H9 (cell line): Measurements from ENCODE around the gene DCXR. TPM values are rescaled to one million over a fixed set of nuclear protein-coding genes. Genes with fewer than 3 reads are reported as not detected.

ENCODE experiments used
- DNase-seq: peaks from one replicate; pipeline ENCODE4 v3.0.0-alpha.2; 2017
- H2AFZ ChIP-seq: one replicate; pipeline ENCODE4 v1.6.1; 2013; ENCODE audit warnings: mild to moderate bottlenecking, low read length, control low read depth, moderate library complexity
- H2AK5ac ChIP-seq: 2 replicates; pipeline ENCODE4 v1.6.1; 2013; ENCODE audit warnings: low read length, control low read depth, mixed read lengths; ENCODE audit not compliant: insufficient read length
- H2BK120ac ChIP-seq: one replicate; pipeline ENCODE4 v1.6.1; 2013; ENCODE audit warnings: low read depth, mild to moderate bottlenecking, low read length, control low read depth, inconsistent platforms; ENCODE audit not compliant: poor library complexity, severe bottlenecking
- H2BK12ac ChIP-seq: 2 replicates; pipeline ENCODE4 v1.6.1; 2013; ENCODE audit warnings: low read length, control low read depth, mixed read lengths, low read depth; ENCODE audit not compliant: insufficient read length
- H2BK15ac ChIP-seq: 2 replicates; pipeline ENCODE4 v1.6.1; 2013; ENCODE audit warnings: low read depth, low read length, control low read depth
- H2BK20ac ChIP-seq: one replicate; pipeline ENCODE4 v1.6.1; 2013; ENCODE audit warnings: low read depth, mild to moderate bottlenecking, low read length, control low read depth, inconsistent platforms; ENCODE audit not compliant: poor library complexity, severe bottlenecking
- H2BK5ac ChIP-seq: 2 replicates; pipeline ENCODE4 v1.6.1; 2013; ENCODE audit warnings: low read length, control low read depth, mixed read lengths; ENCODE audit not compliant: insufficient read length
- H3K14ac ChIP-seq: 2 replicates; pipeline ENCODE4 v1.6.1; 2013; ENCODE audit warnings: low read length, control low read depth; ENCODE audit not compliant: insufficient read depth
- H3K18ac ChIP-seq: 2 replicates; pipeline ENCODE4 v1.6.1; 2013; ENCODE audit warnings: low read depth, mild to moderate bottlenecking, mixed read lengths, low read length, control low read depth; ENCODE audit not compliant: insufficient read length
- H3K23ac ChIP-seq: 2 replicates; pipeline ENCODE4 v1.6.1; 2013; ENCODE audit warnings: low read length, control low read depth, mixed read lengths, low read depth; ENCODE audit not compliant: insufficient read length
- H3K23me2 ChIP-seq: 2 replicates; pipeline ENCODE4 v1.6.1; 2013; ENCODE audit warnings: low read depth, mild to moderate bottlenecking, mixed read lengths, low read length, control low read depth; ENCODE audit not compliant: insufficient read length, poor library complexity, severe bottlenecking
- H3K27ac ChIP-seq: 2 replicates; pipeline ENCODE4 v1.5.1; 2013; ENCODE audit warnings: low read length, control low read depth, mixed read lengths, low read depth; ENCODE audit not compliant: insufficient read length
- H3K27me3 ChIP-seq: 2 replicates; pipeline ENCODE4 v1.6.1; 2013; ENCODE audit warnings: low read length, control low read depth, inconsistent platforms; ENCODE audit not compliant: insufficient read depth
- H3K4ac ChIP-seq: 2 replicates; pipeline ENCODE4 v1.6.1; 2013; ENCODE audit warnings: low read depth, mild to moderate bottlenecking, control low read depth, inconsistent platforms, low read length, moderate library complexity
- H3K4me1 ChIP-seq: 2 replicates; pipeline ENCODE4 v1.6.1; 2013; ENCODE audit warnings: low read length, control low read depth, inconsistent platforms; ENCODE audit not compliant: insufficient read depth
- H3K4me2 ChIP-seq: 2 replicates; pipeline ENCODE4 v1.6.1; 2013; ENCODE audit warnings: low read length, control low read depth, mixed read lengths; ENCODE audit not compliant: insufficient read length, insufficient read depth
- H3K56ac ChIP-seq: 2 replicates; pipeline ENCODE4 v1.6.1; 2013; ENCODE audit warnings: low read depth, mild to moderate bottlenecking, mixed read lengths, low read length, control low read depth; ENCODE audit not compliant: insufficient read length
- H3K79me1 ChIP-seq: 2 replicates; pipeline ENCODE4 v1.6.1; 2013; ENCODE audit warnings: low read depth, mild to moderate bottlenecking, moderate library complexity, low read length, control low read depth, inconsistent platforms; ENCODE audit not compliant: insufficient read depth, poor library complexity, severe bottlenecking
- H3K79me2 ChIP-seq: 2 replicates; pipeline ENCODE4 v1.6.1; 2013; ENCODE audit warnings: low read length, control low read depth, inconsistent platforms; ENCODE audit not compliant: insufficient read depth
- H3K9ac ChIP-seq: 2 replicates; pipeline ENCODE4 v1.6.1; 2013; ENCODE audit warnings: low read length, control low read depth, mixed read lengths; ENCODE audit not compliant: insufficient read length; ENCODE audit errors: extremely low read depth
- H3K9me3 ChIP-seq: one replicate; pipeline ENCODE4 v1.6.1; 2013; ENCODE audit warnings: low read depth, low read length, inconsistent platforms; ENCODE audit not compliant: control insufficient read depth
- H3T11ph ChIP-seq: one replicate; pipeline ENCODE4 v1.6.1; 2013; ENCODE audit warnings: mild to moderate bottlenecking, low read length, control low read depth, inconsistent platforms
- H4K20me1 ChIP-seq: one replicate; pipeline ENCODE4 v1.6.1; 2013; ENCODE audit not compliant: control insufficient read depth, insufficient read length, insufficient read depth
- H4K5ac ChIP-seq: 2 replicates; pipeline ENCODE4 v1.6.1; 2013; ENCODE audit warnings: low read depth, mild to moderate bottlenecking, mixed read lengths, low read length, control low read depth; ENCODE audit not compliant: insufficient read length
- H4K8ac ChIP-seq: replicated peaks from 2 replicates; pipeline ENCODE4 v1.6.1; 2013; ENCODE audit warnings: low read length, control low read depth, mixed read lengths, low read depth; ENCODE audit not compliant: insufficient read length
- H4K91ac ChIP-seq: 2 replicates; pipeline ENCODE4 v1.6.1; 2013; ENCODE audit warnings: low read depth, mild to moderate bottlenecking, moderate library complexity, mixed read lengths, low read length, control low read depth; ENCODE audit not compliant: insufficient read length
- H3K27ac Mint-ChIP-seq, 3 experiments: 2 replicates in 2 of 3; 3 replicates in 1 of 3; pipeline ENCODE4 v1.8.0; 2020 to 2021; ENCODE audit warnings: mixed read lengths in 3 of 3, mild to moderate bottlenecking in 1 of 3, moderate library complexity in 1 of 3
- H3K27me3 Mint-ChIP-seq: 2 replicates; pipeline ENCODE4 v1.8.0; 2021; ENCODE audit warnings: low read depth, mild to moderate bottlenecking, moderate library complexity, mixed read lengths
- H3K36me3 Mint-ChIP-seq, 3 experiments: 2 replicates in 2 of 3; 3 replicates in 1 of 3; pipeline ENCODE4 v1.8.0; 2020 to 2021; ENCODE audit warnings: low read depth in 3 of 3, mixed read lengths in 3 of 3; ENCODE audit not compliant: insufficient read depth in 1 of 3
- H3K4me1 Mint-ChIP-seq, 2 experiments: 2 replicates each; pipeline ENCODE4 v1.8.0; 2020; ENCODE audit warnings: mixed read lengths in 2 of 2
- H3K4me3 Mint-ChIP-seq, 2 experiments: 2 replicates in 1 of 2; 3 replicates in 1 of 2; pipeline ENCODE4 v1.8.0; 2020 to 2021; ENCODE audit warnings: mild to moderate bottlenecking in 2 of 2, mixed read lengths in 2 of 2, moderate library complexity in 1 of 2
- H3K9me3 Mint-ChIP-seq, 2 experiments: 2 replicates in 1 of 2; 3 replicates in 1 of 2; pipeline ENCODE4 v1.8.0; 2020; ENCODE audit warnings: mild to moderate bottlenecking in 2 of 2, mixed read lengths in 2 of 2, moderate library complexity in 1 of 2
- WGBS: extraction: QIAGEN DNeasy Blood & Tissue Kit; methylation state at CpG from one replicate; pipeline ENCODE4 v1.1.7; 2013; ENCODE audit warnings: missing lambda C conversion rate, low lambda C conversion rate, mixed read lengths; ENCODE audit not compliant: insufficient read length; ENCODE audit errors: extremely low coverage; 5-methylcytosine and 5-hydroxymethylcytosine counted together
- total RNA-seq: library from RNA; stranded (reverse); gene quantifications from 2 replicates; pipeline ENCODE4 v1.2.1, GENCODE V29; 2021
- TF ChIP-seq, protein P1 (sequence below): fragments of 200-600 bp; sonication (generic); conservative IDR thresholded peaks from 3 replicates; pipeline ENCODE4 v1.8.0; 2021; ENCODE audit warnings: antibody characterized with exemption, mild to moderate bottlenecking

The DCXR gene
- total RNA-seq, 1 experiment from 2014 or later = 93.6 TPM

DNA sequence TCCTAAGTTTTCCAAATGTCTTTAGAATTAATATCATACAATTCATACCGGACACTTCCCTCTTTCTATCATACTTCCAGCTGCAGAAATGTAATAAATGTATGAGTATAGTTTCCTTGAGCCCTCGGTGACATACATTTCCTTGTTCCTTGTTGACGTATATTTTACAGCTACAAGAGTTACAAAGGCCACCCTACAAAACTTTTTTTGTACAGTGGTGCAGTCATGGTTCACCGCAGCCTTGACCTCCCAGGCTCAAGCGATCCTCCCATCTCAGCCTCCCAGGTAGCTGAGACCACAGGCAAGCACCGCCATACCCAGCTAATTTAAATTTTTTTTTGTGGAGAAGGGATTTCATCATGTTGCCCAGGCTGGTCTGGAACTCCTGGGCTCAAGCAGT, 35.3 kb upstream of the DCXR start:
- Histone ChIP-seq H3K18ac (no peak overlapping the region), H3K27ac (no peak overlapping the region), H4K5ac (no peak overlapping the region), H2BK15ac (no peak overlapping the region), H3K9ac (no peak overlapping the region), H4K8ac (no peak overlapping the region), H2BK5ac (no peak overlapping the region), H3K4me2 (no peak overlapping the region), H3K79me2 (no peaks in the 10 kb centered on the region), H2BK12ac (no peak overlapping the region), H3K4me1 (no peaks in the 10 kb centered on the region), H2BK20ac (no peak overlapping the region), H4K91ac (no peak overlapping the region), H3K27me3 (no peaks in the 10 kb centered on the region), H2BK120ac (no peak overlapping the region), H3K23ac (no peak overlapping the region), H3K79me1 (no peaks in the 10 kb centered on the region), H3K23me2 (no peaks in the 10 kb centered on the region), H3K4ac (no peak overlapping the region), H4K20me1 (no peaks in the 10 kb centered on the region), H3K9me3 (no peaks in the 10 kb centered on the region), H2AFZ (no peak overlapping the region), H2AK5ac (no peak overlapping the region), H3T11ph (no peak overlapping the region), H3K56ac (no peak overlapping the region), H3K14ac (no peak overlapping the region)
- TF ChIP-seq, protein P1, sequence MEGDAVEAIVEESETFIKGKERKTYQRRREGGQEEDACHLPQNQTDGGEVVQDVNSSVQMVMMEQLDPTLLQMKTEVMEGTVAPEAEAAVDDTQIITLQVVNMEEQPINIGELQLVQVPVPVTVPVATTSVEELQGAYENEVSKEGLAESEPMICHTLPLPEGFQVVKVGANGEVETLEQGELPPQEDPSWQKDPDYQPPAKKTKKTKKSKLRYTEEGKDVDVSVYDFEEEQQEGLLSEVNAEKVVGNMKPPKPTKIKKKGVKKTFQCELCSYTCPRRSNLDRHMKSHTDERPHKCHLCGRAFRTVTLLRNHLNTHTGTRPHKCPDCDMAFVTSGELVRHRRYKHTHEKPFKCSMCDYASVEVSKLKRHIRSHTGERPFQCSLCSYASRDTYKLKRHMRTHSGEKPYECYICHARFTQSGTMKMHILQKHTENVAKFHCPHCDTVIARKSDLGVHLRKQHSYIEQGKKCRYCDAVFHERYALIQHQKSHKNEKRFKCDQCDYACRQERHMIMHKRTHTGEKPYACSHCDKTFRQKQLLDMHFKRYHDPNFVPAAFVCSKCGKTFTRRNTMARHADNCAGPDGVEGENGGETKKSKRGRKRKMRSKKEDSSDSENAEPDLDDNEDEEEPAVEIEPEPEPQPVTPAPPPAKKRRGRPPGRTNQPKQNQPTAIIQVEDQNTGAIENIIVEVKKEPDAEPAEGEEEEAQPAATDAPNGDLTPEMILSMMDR = no peak
- no peaks in the 10 kb centered on the region; a peak in 1 of 7 replicates for H3K36me3 Mint-ChIP-seq
- peaks cover 40% of the 10 kb centered on the region for H3K27me3 Mint-ChIP-seq
- no peaks in the 10 kb centered on the region for H3K9me3 Mint-ChIP-seq
- no peaks in the 10 kb centered on the region; a peak in 1 of 4 replicates for H3K4me1 Mint-ChIP-seq
- no CpG with 5 or more reads among the region's 6 CpGs for WGBS
- DNase-seq = no peak
- H3K4me3 Mint-ChIP-seq = no peak overlapping the region; a peak in 1 of 5 replicates
- H3K27ac Mint-ChIP-seq = no peak overlapping the region
